HepG2 (cell line): ENCODE data around the gene RPS6KL1. TPM values are rescaled to one million over a fixed set of nuclear protein-coding genes. Genes with fewer than 3 reads are reported as not detected.

Experiments used
- BHLHE40 ChIP-seq: IDR thresholded peaks from 2 replicates; pipeline ENCODE4 v1.6.1; 2011; ENCODE audit warnings: low read length, improper control_type of control experiment
- GTF2F1 ChIP-seq: fragments of 150-350 bp; IDR thresholded peaks from 2 replicates; pipeline ENCODE4 v1.6.1; 2014; ENCODE audit warnings: low read length
- NFYC ChIP-seq: IDR thresholded peaks from 2 replicates; pipeline ENCODE4 v1.6.1; 2016; ENCODE audit warnings: missing genetic modification reagents, missing compliant biosample characterization
- NR2F6 ChIP-seq, 2 experiments: IDR thresholded peaks; 2 replicates each; pipeline ENCODE4 v1.6.1; 2016; ENCODE audit warnings: antibody characterized with exemption in 1 of 2, mild to moderate bottlenecking in 1 of 2
- SPEN ChIP-seq: sonication (generic); formaldehyde crosslinking; IDR thresholded peaks from 2 replicates; pipeline ENCODE4 v1.5.1; 2020; ENCODE audit warnings: low read depth, mild to moderate bottlenecking, missing genetic modification reagents
- THAP11 ChIP-seq: IDR thresholded peaks from 2 replicates; pipeline ENCODE4 v1.6.1; 2016; ENCODE audit warnings: missing biosample characterization, missing genetic modification reagents
- ZBTB8A ChIP-seq: sonication (generic); formaldehyde crosslinking; IDR thresholded peaks from 2 replicates; pipeline ENCODE4 v1.4.0; 2020; ENCODE audit warnings: mild to moderate bottlenecking, low read depth, missing genetic modification reagents, borderline replicate concordance
- ZNF468 ChIP-seq: sonication (generic); formaldehyde crosslinking; IDR thresholded peaks from 2 replicates; pipeline ENCODE4 v1.8.0; 2022; ENCODE audit warnings: mild to moderate bottlenecking, moderate library complexity, missing genetic modification reagents
- ZNF484 ChIP-seq: sonication (generic); formaldehyde crosslinking; IDR thresholded peaks from 2 replicates; pipeline ENCODE4 v1.5.1; 2020; ENCODE audit warnings: mild to moderate bottlenecking, low read depth, missing genetic modification reagents, borderline replicate concordance
- ZNF768 ChIP-seq: sonication (generic); formaldehyde crosslinking; IDR thresholded peaks from 2 replicates; pipeline ENCODE4 v1.4.0; 2020; ENCODE audit warnings: missing genetic modification reagents
- polyA plus RNA-seq, 8 experiments: library from polyadenylated mRNA; depleted of rRNA in 3 of 8; stranded (reverse) in 7 of 8; unstranded in 1 of 8; fragments of >200 nt; fragmentation: Illumina TruSeq in 4 of 8; extraction: Trizol in 4 of 8; gene quantifications; 2 replicates each; pipeline versions ENCODE4 v1.2.1 to v1.2.3, GENCODE V29; 2011 to 2016; ENCODE audit warnings: low read depth in 4 of 8, missing spikeins in 1 of 8, mixed read lengths in 1 of 8; ENCODE audit not compliant: insufficient read depth in 1 of 8
- total RNA-seq, 5 experiments: library from RNA; depleted of rRNA; stranded (reverse); fragments of >200 nt; fragmentation: Illumina TruSeq; extraction: Trizol; gene quantifications; 2 replicates each; pipeline ENCODE4 v1.2.3, GENCODE V29; 2016; ENCODE audit warnings: low read depth in 1 of 5
- TF ChIP-seq, protein P1 (sequence below): IDR thresholded peaks from 2 replicates; pipeline ENCODE4 v1.6.1; 2016; ENCODE audit warnings: missing compliant biosample characterization, missing genetic modification reagents, borderline replicate concordance
- TF ChIP-seq, protein P2 (sequence below): sonication (generic); formaldehyde crosslinking; IDR thresholded peaks from 2 replicates; pipeline ENCODE4 v1.4.0; 2020; ENCODE audit warnings: missing genetic modification reagents
- TF ChIP-seq, protein P3 (sequence below): sonication (generic); formaldehyde crosslinking; IDR thresholded peaks from 2 replicates; pipeline ENCODE4 v1.4.0; 2020; ENCODE audit warnings: mild to moderate bottlenecking, missing genetic modification reagents
- TF ChIP-seq, protein P4 (sequence below): IDR thresholded peaks from 2 replicates; pipeline ENCODE4 v1.6.1; 2016

Gene RPS6KL1
- total and polyA plus RNA-seq, 2 of the 13 experiments (the other 11 are each of a cell fraction or from before 2014, with no cell fraction given), result 6.5 to 11.5 TPM

DNA sequence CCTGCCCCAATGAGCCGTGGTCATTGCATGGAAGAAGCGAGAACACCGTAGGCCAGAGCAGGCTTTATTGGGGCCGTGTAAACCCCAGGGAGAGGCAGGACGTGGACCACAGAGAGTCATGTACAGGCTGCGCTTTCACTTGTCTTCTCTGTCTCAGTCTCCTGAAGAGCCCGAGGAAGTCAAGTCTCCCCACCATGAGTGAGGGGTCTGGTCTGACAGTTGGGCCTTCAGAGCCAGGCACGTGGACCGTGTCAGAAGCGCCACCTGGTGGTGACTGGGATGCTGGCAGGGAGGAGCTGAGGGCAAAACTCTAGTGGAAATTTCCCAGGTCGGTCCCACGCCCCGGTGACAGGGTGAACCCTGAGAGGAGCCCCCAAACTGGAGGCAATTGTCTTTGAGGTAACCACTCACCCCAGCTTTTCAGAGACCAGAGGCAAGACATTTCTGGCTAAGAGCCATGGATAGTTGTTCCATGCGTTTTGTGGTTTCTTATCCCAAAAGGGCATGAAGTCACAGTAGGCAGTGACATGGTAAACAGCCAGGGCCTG lies 17.4 kb downstream of the RPS6KL1 start (continued):
- TF ChIP-seq GTF2F1 (no peak), ZBTB8A (CRISPR knock-in tag) (no peak), NR2F6 (IDR thresholded peaks at IDR 0.05) (no peak), NR2F6 (CRISPR knock-in tag; IDR thresholded peaks at IDR 0.05) (peak; percentile 29; the same call in 1 of the 2 replicates), ZNF484 (no peak), NFYC (CRISPR knock-in tag) (no peak), BHLHE40 (peak; percentile 57), SPEN (CRISPR knock-in tag) (peak; percentile 53; the same call in 1 of the 2 replicates), ZNF768 (CRISPR knock-in tag) (no peak), THAP11 (0 out of 2 replicates have a peak, but pooled peaks have one; percentile 36), ZNF468 (CRISPR knock-in tag) (no peak)
- TF ChIP-seq, protein P1, sequence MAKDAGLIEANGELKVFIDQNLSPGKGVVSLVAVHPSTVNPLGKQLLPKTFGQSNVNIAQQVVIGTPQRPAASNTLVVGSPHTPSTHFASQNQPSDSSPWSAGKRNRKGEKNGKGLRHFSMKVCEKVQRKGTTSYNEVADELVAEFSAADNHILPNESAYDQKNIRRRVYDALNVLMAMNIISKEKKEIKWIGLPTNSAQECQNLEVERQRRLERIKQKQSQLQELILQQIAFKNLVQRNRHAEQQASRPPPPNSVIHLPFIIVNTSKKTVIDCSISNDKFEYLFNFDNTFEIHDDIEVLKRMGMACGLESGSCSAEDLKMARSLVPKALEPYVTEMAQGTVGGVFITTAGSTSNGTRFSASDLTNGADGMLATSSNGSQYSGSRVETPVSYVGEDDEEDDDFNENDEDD (CRISPR knock-in tag), result 0 out of 2 replicates have a peak, but pooled peaks have one; percentile 26
- TF ChIP-seq, protein P2, sequence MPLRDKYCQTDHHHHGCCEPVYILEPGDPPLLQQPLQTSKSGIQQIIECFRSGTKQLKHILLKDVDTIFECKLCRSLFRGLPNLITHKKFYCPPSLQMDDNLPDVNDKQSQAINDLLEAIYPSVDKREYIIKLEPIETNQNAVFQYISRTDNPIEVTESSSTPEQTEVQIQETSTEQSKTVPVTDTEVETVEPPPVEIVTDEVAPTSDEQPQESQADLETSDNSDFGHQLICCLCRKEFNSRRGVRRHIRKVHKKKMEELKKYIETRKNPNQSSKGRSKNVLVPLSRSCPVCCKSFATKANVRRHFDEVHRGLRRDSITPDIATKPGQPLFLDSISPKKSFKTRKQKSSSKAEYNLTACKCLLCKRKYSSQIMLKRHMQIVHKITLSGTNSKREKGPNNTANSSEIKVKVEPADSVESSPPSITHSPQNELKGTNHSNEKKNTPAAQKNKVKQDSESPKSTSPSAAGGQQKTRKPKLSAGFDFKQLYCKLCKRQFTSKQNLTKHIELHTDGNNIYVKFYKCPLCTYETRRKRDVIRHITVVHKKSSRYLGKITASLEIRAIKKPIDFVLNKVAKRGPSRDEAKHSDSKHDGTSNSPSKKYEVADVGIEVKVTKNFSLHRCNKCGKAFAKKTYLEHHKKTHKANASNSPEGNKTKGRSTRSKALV, result no peak
- TF ChIP-seq, protein P3, sequence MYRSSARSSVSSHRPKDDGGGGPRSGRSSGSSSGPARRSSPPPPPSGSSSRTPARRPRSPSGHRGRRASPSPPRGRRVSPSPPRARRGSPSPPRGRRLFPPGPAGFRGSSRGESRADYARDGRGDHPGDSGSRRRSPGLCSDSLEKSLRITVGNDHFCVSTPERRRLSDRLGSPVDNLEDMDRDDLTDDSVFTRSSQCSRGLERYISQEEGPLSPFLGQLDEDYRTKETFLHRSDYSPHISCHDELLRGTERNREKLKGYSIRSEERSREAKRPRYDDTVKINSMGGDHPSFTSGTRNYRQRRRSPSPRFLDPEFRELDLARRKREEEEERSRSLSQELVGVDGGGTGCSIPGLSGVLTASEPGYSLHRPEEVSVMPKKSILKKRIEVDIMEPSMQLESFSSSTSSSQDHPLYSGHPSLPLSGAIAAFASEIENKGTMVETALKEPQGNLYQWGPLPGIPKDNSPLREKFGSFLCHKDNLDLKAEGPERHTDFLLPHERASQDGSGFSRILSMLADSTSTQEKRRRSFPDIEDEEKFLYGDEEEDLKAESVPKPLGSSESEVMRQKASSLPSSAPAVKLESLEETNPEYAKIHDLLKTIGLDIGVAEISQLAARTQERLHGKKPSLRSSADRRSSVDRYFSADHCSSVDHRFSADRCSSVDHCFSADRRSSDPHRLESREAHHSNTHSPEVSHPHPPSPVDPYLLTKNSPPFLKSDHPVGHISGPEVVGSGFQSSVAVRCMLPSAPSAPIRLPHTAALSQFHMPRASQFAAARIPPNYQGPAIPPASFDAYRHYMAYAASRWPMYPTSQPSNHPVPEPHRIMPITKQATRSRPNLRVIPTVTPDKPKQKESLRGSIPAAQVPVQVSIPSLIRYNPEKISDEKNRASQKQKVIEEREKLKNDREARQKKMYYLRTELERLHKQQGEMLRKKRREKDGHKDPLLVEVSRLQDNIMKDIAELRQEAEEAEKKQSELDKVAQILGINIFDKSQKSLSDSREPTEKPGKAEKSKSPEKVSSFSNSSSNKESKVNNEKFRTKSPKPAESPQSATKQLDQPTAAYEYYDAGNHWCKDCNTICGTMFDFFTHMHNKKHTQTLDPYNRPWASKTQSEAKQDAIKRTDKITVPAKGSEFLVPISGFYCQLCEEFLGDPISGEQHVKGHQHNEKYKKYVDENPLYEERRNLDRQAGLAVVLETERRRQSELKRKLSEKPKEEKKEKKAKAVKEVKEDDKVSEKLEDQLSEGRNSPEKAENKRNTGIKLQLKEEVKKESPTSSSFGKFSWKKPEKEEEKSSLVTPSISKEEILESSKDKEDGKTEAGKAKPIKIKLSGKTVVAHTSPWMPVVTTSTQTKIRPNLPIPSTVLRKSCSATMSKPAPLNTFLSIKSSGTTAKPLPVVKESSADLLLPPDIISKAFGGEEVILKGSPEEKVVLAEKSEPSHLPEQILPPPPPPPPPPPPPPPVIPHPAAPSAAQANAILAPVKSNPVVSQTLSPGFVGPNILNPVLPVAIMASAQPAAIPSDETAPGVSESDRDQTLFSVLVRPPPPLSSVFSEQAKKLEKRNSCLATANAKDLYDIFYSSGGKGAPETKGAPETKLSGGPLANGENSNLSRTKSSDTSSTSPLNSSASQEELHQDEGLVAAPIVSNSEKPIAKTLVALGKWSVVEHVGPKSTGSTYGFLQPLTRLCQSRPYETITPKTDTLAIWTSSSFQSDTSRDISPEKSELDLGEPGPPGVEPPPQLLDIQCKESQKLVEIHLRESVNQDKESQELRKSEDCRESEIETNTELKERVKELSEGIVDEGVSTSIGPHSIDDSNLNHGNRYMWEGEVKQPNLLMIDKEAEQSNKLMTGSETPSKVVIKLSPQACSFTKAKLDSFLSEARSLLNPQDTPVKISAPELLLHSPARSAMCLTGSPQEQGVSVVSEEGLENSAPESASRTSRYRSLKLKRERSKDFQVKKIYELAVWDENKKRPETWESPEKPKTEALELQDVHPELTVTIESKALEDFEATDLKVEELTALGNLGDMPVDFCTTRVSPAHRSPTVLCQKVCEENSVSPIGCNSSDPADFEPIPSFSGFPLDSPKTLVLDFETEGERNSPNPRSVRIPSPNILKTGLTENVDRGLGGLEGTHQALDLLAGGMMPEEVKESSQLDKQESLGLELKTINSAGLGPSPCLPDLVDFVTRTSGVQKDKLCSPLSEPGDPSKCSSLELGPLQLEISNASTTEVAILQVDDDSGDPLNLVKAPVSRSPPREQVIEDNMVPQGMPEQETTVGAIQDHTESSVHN (CRISPR knock-in tag), result no peak
- TF ChIP-seq, protein P4, sequence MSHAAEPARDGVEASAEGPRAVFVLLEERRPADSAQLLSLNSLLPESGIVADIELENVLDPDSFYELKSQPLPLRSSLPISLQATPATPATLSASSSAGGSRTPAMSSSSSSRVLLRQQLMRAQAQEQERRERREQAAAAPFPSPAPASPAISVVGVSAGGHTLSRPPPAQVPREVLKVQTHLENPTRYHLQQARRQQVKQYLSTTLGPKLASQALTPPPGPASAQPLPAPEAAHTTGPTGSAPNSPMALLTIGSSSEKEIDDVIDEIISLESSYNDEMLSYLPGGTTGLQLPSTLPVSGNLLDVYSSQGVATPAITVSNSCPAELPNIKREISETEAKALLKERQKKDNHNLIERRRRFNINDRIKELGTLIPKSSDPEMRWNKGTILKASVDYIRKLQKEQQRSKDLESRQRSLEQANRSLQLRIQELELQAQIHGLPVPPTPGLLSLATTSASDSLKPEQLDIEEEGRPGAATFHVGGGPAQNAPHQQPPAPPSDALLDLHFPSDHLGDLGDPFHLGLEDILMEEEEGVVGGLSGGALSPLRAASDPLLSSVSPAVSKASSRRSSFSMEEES (CRISPR knock-in tag), result no peak
